Measurements from ENCODE around the gene ZP1. TPM values are rescaled to one million over a fixed set of nuclear protein-coding genes. Genes with fewer than 3 reads are reported as not detected.

Gene ZP1
- total and polyA plus RNA-seq, 8 donors, result 0.43 to 8.6 (median 2.4) TPM; not detected in 4

- Histone ChIP-seq H3K27ac (no peak overlapping the region), H3K27me3 (no peaks in the 10 kb centered on the region), H3K4me3 (no peak overlapping the region), H3K9me3 (no peaks in the 10 kb centered on the region), H3K4me1 (peaks cover 0 to 17% (median 4%) of the 10 kb centered on the region in 4 donors), H3K36me3 (peaks cover 71 to 99% (median 97%) of the 10 kb centered on the region in 4 donors)
- TF ChIP-seq EP300 (IDR thresholded peaks at IDR 0.05) (no peak), POLR2A (IDR thresholded peaks at IDR 0.05) (no peak), CTCF (IDR thresholded peaks at IDR 0.05) (no peak), POLR2AphosphoS5 (IDR thresholded peaks at IDR 0.05) (no peak)
- intact Hi-C loops (cut with DNase I; ENCODE audit: low total_unique reads), result loop anchor here (5.0 kb wide), 1 partner anchor 63 kb away; no protein-coding TSS in a partner anchor
- 86 to 94% (median 90%) methylated on average over 5 of the region's 5 CpGs for WGBS, 5 donors
- no peak for DNase-seq
These were observed 28.3 kb downstream of the ZP1 start for GRCh38 chr11:60895687-60896086.

- no peak for DNase-seq
- peaks cover 0 to 5% (median 0%) of the 10 kb centered on the region in 4 donors for H3K4me1 ChIP-seq
- H3K27ac ChIP-seq, result no peak overlapping the region
- intact Hi-C loops (cut with DNase I; ENCODE audit: low total_unique reads), result loop anchor here (5.0 kb wide), 1 partner anchor 65 kb away; no protein-coding TSS in a partner anchor
- H3K4me3 ChIP-seq, result no peak overlapping the region
- WGBS, 5 donors, result 93 to 97% (median 95%) methylated on average over 4 of the region's 4 CpGs
- no peaks in the 10 kb centered on the region for H3K27me3 ChIP-seq
- H3K9me3 ChIP-seq, result no peaks in the 10 kb centered on the region
- TF ChIP-seq EP300 (IDR thresholded peaks at IDR 0.05) (no peak), POLR2A (IDR thresholded peaks at IDR 0.05) (no peak), CTCF (IDR thresholded peaks at IDR 0.05) (no peak), POLR2AphosphoS5 (IDR thresholded peaks at IDR 0.05) (no peak)
- H3K36me3 ChIP-seq, result peaks cover 89 to 100% (median 97%) of the 10 kb centered on the region in 4 donors
These were observed 30.2 kb downstream of the ZP1 start for GRCh38 chr11:60897496-60897895.

GRCh38 chr11:60899046-60899936, 31.9 kb downstream of the ZP1 start:
- WGBS, 5 donors, result 58 to 62% (median 60%) methylated on average over 12 of the region's 12 CpGs
- no peak for TF ChIP-seq POLR2A (IDR thresholded peaks at IDR 0.05)
- peak in 5 of 7 experiments; percentile 85 to 95 (median 93) for TF ChIP-seq CTCF (IDR thresholded peaks at IDR 0.05)
- TF ChIP-seq EP300 (IDR thresholded peaks at IDR 0.05), result no peak
- TF ChIP-seq POLR2AphosphoS5 (IDR thresholded peaks at IDR 0.05), result peak in 1 of 3 donors; percentile 14
- H3K4me3 ChIP-seq, result no peak overlapping the region
- peak; percentile 39 to 85 for DNase-seq
- H3K27me3 ChIP-seq, result no peaks in the 10 kb centered on the region
- H3K4me1 ChIP-seq, result peaks cover 5 to 16% (median 9%) of the 10 kb centered on the region in 4 donors
- H3K9me3 ChIP-seq, result no peaks in the 10 kb centered on the region
- H3K27ac ChIP-seq, result peak overlapping the region in 1 of 5 donors; percentile 17
- H3K36me3 ChIP-seq, result peaks cover 92 to 95% (median 93%) of the 10 kb centered on the region in 4 donors
- intact Hi-C loops (cut with DNase I; ENCODE audit: low total_unique reads), result loop anchor here (5.0 kb wide), 1 partner anchor 67 kb away; no protein-coding TSS in a partner anchor

GRCh38 chr11:60899977-60900376, 32.6 kb downstream of the ZP1 start:
- intact Hi-C loops (cut with DNase I; ENCODE audit: low total_unique reads), result loop anchor here (5.0 kb wide), 1 partner anchor 68 kb away; no protein-coding TSS in a partner anchor

More at GRCh38 chr11:60899977-60900376, 32.6 kb downstream of the ZP1 start:
- no peak overlapping the region for H3K4me3 ChIP-seq
- peaks cover 12 to 23% (median 16%) of the 10 kb centered on the region in 4 donors for H3K4me1 ChIP-seq
- WGBS, 5 donors, result 64 to 75% (median 73%) methylated on average over 4 of the region's 4 CpGs
- H3K36me3 ChIP-seq, result peaks cover 85 to 89% (median 86%) of the 10 kb centered on the region in 4 donors
- DNase-seq, result no peak
- no peak overlapping the region for H3K27ac ChIP-seq
- H3K9me3 ChIP-seq, result no peaks in the 10 kb centered on the region
- no peak for TF ChIP-seq EP300 (IDR thresholded peaks at IDR 0.05)
- TF ChIP-seq CTCF (IDR thresholded peaks at IDR 0.05), result no peak
- H3K27me3 ChIP-seq, result no peaks in the 10 kb centered on the region

Data from stomach (tissue), 9 donors.